CD4-positive, CD25-positive, alpha-beta regulatory T cell (primary cell): ENCODE results near the gene AKR1B15. TPM values are rescaled to one million over a fixed set of nuclear protein-coding genes. Genes with fewer than 3 reads are reported as not detected.

Source experiments
- ATAC-seq, 2 donors: fragments of 150-1000 bp; cut with Tn5 transposase; one replicate each; pipeline ENCODE4 v1.10.0; 2021; ENCODE audit warnings: low read depth in 2 of 2, moderate number of reproducible peaks in 2 of 2, moderate library complexity in 1 of 2
- DNase-seq, 3 donors: peaks; one replicate each; pipeline versions ENCODE4 v3.0.0 to v3.0.0-alpha.2; 2012 to 2022; ENCODE audit warnings: mixed read lengths in 1 of 3
- H3K27ac ChIP-seq: one replicate; pipeline ENCODE4 v1.7.0; 2013; ENCODE audit warnings: mild to moderate bottlenecking, low read length; ENCODE audit not compliant: insufficient read depth, poor library complexity, severe bottlenecking
- H3K27me3 ChIP-seq: one replicate; pipeline ENCODE4 v1.7.0; 2013; ENCODE audit warnings: low read length; ENCODE audit not compliant: control insufficient read depth, insufficient read depth
- H3K36me3 ChIP-seq: one replicate; pipeline ENCODE4 v1.7.0; 2013; ENCODE audit warnings: mild to moderate bottlenecking, low read length, moderate library complexity; ENCODE audit not compliant: control insufficient read depth, insufficient read depth
- H3K4me1 ChIP-seq: 2 replicates; pipeline ENCODE4 v1.7.0; 2013; ENCODE audit warnings: mild to moderate bottlenecking, low read length; ENCODE audit not compliant: insufficient read depth, control insufficient read depth, poor library complexity, severe bottlenecking
- H3K4me3 ChIP-seq: one replicate; pipeline ENCODE4 v1.7.0; 2013; ENCODE audit warnings: low read depth, mild to moderate bottlenecking, low read length, moderate library complexity
- H3K9me3 ChIP-seq, 2 experiments: 1 replicate in 1 of 2; 2 replicates in 1 of 2; pipeline ENCODE4 v1.7.0; 2013; ENCODE audit warnings: low read length in 2 of 2, mild to moderate bottlenecking in 1 of 2, moderate library complexity in 1 of 2; ENCODE audit not compliant: control insufficient read depth in 2 of 2
- H3K27ac Mint-ChIP-seq, 3 donors: one replicate each; pipeline ENCODE4 v1.8.0; 2020 to 2022; ENCODE audit warnings: mild to moderate bottlenecking in 3 of 3, mixed read lengths in 3 of 3, moderate library complexity in 2 of 3
- H3K27me3 Mint-ChIP-seq: one replicate; pipeline ENCODE4 v1.8.0; 2022; ENCODE audit warnings: mild to moderate bottlenecking, mixed read lengths
- H3K36me3 Mint-ChIP-seq: one replicate; pipeline ENCODE4 v1.8.0; 2020; ENCODE audit warnings: mixed read lengths
- H3K4me1 Mint-ChIP-seq, 4 donors: one replicate each; pipeline ENCODE4 v1.8.0; 2020 to 2022; ENCODE audit warnings: mixed read lengths in 4 of 4, mild to moderate bottlenecking in 1 of 4
- H3K4me3 Mint-ChIP-seq, 4 donors: one replicate each; pipeline ENCODE4 v1.8.0; 2020 to 2022; ENCODE audit warnings: mild to moderate bottlenecking in 4 of 4, mixed read lengths in 4 of 4, moderate library complexity in 3 of 4
- H3K9me3 Mint-ChIP-seq, 7 donors: one replicate each; pipeline ENCODE4 v1.8.0; 2020 to 2022; ENCODE audit warnings: mixed read lengths in 7 of 7, mild to moderate bottlenecking in 3 of 7, moderate library complexity in 2 of 7
- polyA plus RNA-seq, 4 donors: library from polyadenylated mRNA; unstranded; fragments of 300-500 nt; fragmentation: Illumina TruSeq; gene quantifications; one replicate each; pipeline ENCODE4 v1.2.3, GENCODE V29; 2021
- total RNA-seq: library from RNA; stranded (reverse); gene quantifications from one replicate; pipeline ENCODE4 v1.2.3, GENCODE V29; 2022

Gene AKR1B15
- total and polyA plus RNA-seq, 5 donors from 2014 or later, result not detected

DNA sequence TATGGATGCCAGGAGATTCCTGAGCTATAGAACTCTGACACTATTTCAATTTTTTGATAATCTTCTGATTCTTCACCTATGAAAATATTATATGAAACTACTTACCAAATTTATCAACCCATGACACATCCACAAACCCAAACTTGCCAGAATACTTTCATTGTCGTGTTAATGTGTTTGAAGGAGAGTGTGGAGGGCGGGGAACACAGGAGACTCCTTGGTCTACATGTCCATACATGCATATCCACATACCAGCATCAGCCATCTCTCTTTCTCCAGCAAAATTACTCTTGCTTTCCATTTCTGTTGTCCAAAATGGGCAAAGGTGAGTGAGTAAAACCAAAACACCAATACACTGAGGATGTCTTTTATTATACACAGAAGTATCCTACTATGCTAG lies 74.3 kb downstream of the AKR1B15 start:
- Histone ChIP-seq H3K4me1 (no peaks in the 10 kb centered on the region), H3K36me3 (no peaks in the 10 kb centered on the region), H3K4me3 (no peak overlapping the region), H3K27ac (no peak overlapping the region), H3K9me3 (no peaks in the 10 kb centered on the region), H3K27me3 (peaks cover 34% of the 10 kb centered on the region)
- DNase-seq (no peak), ATAC-seq (no peak)
- no peak overlapping the region for H3K4me3 Mint-ChIP-seq
- H3K27ac Mint-ChIP-seq, result no peak overlapping the region
- H3K36me3 Mint-ChIP-seq, result no peaks in the 10 kb centered on the region
- H3K27me3 Mint-ChIP-seq, result peaks cover 34% of the 10 kb centered on the region
- H3K9me3 Mint-ChIP-seq, result no peaks in the 10 kb centered on the region
- no peaks in the 10 kb centered on the region for H3K4me1 Mint-ChIP-seq

DNA sequence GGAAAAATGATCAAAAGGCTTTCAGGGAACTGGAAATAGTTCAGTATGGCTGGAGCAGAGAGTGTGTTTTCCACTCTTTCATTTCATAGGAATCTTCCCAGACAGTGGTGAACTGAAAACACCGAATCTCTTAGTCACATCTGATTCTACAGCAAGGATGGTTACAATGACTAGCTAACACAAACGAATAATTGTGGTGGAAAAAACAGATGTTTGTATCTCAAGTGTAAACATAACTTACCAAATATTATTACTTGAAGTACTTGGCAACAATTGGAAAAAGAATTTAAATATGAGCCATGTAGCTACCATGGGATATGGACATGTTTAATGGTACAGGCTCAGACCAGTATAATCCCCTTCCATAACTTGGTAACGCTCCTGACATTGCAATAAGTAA lies 76.6 kb downstream of the AKR1B15 start:
- Histone ChIP-seq H3K4me3 (no peak overlapping the region), H3K27ac (no peak overlapping the region), H3K4me1 (no peaks in the 10 kb centered on the region), H3K36me3 (no peaks in the 10 kb centered on the region), H3K27me3 (peaks cover 37% of the 10 kb centered on the region), H3K9me3 (no peaks in the 10 kb centered on the region)
- peaks cover 38% of the 10 kb centered on the region for H3K27me3 Mint-ChIP-seq
- no peaks in the 10 kb centered on the region for H3K36me3 Mint-ChIP-seq
- H3K27ac Mint-ChIP-seq, result no peak overlapping the region
- H3K9me3 Mint-ChIP-seq, result no peaks in the 10 kb centered on the region
- DNase-seq (no peak), ATAC-seq (no peak)
- no peaks in the 10 kb centered on the region for H3K4me1 Mint-ChIP-seq
- H3K4me3 Mint-ChIP-seq, result no peak overlapping the region

DNA sequence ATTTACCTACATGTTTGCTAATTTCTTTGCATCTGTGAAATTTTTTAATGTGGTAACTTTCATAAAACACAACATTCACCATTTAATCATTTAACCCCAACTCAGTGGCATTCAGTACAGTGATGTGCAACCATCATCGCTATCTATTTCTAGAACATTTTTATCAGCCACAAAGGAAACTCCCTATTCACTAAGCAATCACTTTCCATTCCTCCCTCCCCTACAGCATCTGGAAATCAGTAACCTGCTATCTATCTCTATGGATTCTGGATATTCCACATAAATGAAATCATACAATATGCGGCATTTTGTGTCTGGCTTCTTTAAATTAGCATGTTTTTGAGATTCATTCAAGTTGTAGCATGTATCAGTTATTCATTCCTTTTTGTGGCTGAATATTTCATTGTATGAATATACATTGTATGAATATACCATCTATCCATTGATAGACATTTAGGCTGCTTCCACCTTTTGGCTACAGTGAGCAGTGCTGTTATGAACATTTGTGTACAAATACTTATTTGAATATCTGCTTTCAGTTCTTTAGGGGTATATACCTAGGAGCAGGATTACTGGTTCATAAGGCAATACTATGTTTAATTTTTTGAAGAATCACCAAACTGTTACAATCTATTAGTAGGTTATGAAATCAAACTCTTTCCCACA lies 78.3 kb downstream of the AKR1B15 start:
- Mint-ChIP-seq H3K4me1 (no peaks in the 10 kb centered on the region), H3K27ac (no peak overlapping the region)

DNA sequence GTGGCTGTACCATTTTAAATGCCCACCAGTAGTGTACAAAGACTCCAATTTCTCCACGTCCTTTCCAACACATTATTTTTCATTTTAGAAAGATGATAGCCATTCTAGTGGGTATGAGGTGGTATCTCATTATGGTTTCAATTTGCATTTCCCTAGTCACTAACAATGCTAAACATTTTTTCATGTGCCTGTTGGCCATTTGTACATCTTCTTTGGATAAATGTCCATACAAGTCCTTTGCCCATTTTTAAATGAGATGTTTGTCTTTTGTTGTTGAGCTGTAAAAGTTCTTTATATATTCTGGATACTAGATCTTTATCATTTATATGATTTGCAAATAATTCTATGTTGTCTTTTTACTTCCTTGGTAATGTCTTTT lies 78.9 kb downstream of the AKR1B15 start:
- ATAC-seq (no peak), DNase-seq (no peak)
- Histone ChIP-seq H3K9me3 (no peaks in the 10 kb centered on the region), H3K27ac (no peak overlapping the region), H3K4me1 (no peaks in the 10 kb centered on the region), H3K4me3 (no peak overlapping the region), H3K36me3 (no peaks in the 10 kb centered on the region), H3K27me3 (peaks cover 30% of the 10 kb centered on the region)
- H3K4me1 Mint-ChIP-seq, result no peaks in the 10 kb centered on the region
- no peaks in the 10 kb centered on the region for H3K9me3 Mint-ChIP-seq
- H3K27ac Mint-ChIP-seq, result no peak overlapping the region
- no peak overlapping the region for H3K4me3 Mint-ChIP-seq
- H3K36me3 Mint-ChIP-seq, result no peaks in the 10 kb centered on the region
- H3K27me3 Mint-ChIP-seq, result peaks cover 30% of the 10 kb centered on the region

More for the DNA sequence above, 78.3 kb downstream of the AKR1B15 start:
- no peaks in the 10 kb centered on the region for H3K9me3 Mint-ChIP-seq
- Histone ChIP-seq H3K27ac (no peak overlapping the region), H3K4me1 (no peaks in the 10 kb centered on the region), H3K4me3 (no peak overlapping the region), H3K36me3 (no peaks in the 10 kb centered on the region), H3K9me3 (no peaks in the 10 kb centered on the region), H3K27me3 (peaks cover 34% of the 10 kb centered on the region)
- H3K4me3 Mint-ChIP-seq, result no peak overlapping the region
- no peaks in the 10 kb centered on the region for H3K36me3 Mint-ChIP-seq
- ATAC-seq (no peak), DNase-seq (no peak)
- peaks cover 32% of the 10 kb centered on the region for H3K27me3 Mint-ChIP-seq

DNA sequence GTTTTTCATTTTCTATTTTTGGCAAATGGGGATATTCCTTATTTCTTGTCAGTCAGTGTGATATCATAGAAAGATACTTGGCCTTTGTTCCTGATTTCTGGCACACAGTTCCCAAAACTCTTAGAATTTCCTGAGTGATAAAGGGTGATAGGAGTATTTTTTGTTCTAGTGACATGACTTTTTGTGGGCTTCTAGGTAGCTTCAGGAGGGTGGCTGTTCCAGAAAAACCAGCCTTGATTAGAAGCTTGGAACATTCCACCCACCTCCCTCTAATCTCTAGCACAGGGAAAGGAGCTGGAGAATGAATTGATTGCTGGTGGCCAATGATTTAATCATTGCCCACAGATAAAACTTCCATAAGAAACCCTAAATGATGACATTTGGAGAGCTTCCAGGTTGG lies 80.5 kb downstream of the AKR1B15 start:
- H3K27ac ChIP-seq, result no peak overlapping the region
- H3K27me3 Mint-ChIP-seq, result peaks cover 25% of the 10 kb centered on the region

More for the DNA sequence above, 80.5 kb downstream of the AKR1B15 start:
- H3K4me3 ChIP-seq, result no peak overlapping the region
- H3K36me3 Mint-ChIP-seq, result no peaks in the 10 kb centered on the region
- H3K9me3 Mint-ChIP-seq, result no peaks in the 10 kb centered on the region
- no peaks in the 10 kb centered on the region for H3K36me3 ChIP-seq
- H3K27me3 ChIP-seq, result peaks cover 22% of the 10 kb centered on the region
- ATAC-seq, result no peak
- H3K4me1 Mint-ChIP-seq, result peaks cover 0 to 2% (median 0%) of the 10 kb centered on the region in 4 donors
- H3K9me3 ChIP-seq, result no peaks in the 10 kb centered on the region
- no peak overlapping the region for H3K4me3 Mint-ChIP-seq
- no peak overlapping the region for H3K27ac Mint-ChIP-seq
- H3K4me1 ChIP-seq, result no peaks in the 10 kb centered on the region
- no peak for DNase-seq

Other genes starting within 250 kb of the AKR1B15 start
- gene SLC35B4, start 232.2 kb upstream of the AKR1B15 start, total RNA-seq, result 10.7 TPM
- gene SLC35B4, start 232.2 kb upstream of the AKR1B15 start, polyA plus RNA-seq, result 10 to 100 TPM; 14.7 to 20.5 (median 17.6) TPM
- gene AKR1B1, start 90.0 kb upstream of the AKR1B15 start, total RNA-seq, result 44.6 TPM
- gene AKR1B1, start 90.0 kb upstream of the AKR1B15 start, polyA plus RNA-seq, result 100 to 1,000 TPM; 113 to 137 (median 115) TPM
- not detected for gene AKR1B10, start 21.5 kb upstream of the AKR1B15 start, total RNA-seq
- not detected for gene AKR1B10, start 21.5 kb upstream of the AKR1B15 start, polyA plus RNA-seq
- gene BPGM, start 97.7 kb downstream of the AKR1B15 start, total RNA-seq, result 14.8 TPM
- gene BPGM, start 97.7 kb downstream of the AKR1B15 start, polyA plus RNA-seq, result 10 to 100 TPM; 21.4 to 30.2 (median 27.0) TPM
- 3.9 TPM for gene CALD1, start 230.5 kb downstream of the AKR1B15 start, total RNA-seq
- under 1 TPM in 2 of 4 donors, not detected in 2; 0.10 to 0.17 TPM for gene CALD1, start 230.5 kb downstream of the AKR1B15 start, polyA plus RNA-seq